ENCODE data around the gene AMER3. TPM values are rescaled to one million over a fixed set of nuclear protein-coding genes. Genes with fewer than 3 reads are reported as not detected.

AMER3 gene
- total and polyA plus RNA-seq, 2 experiments from 2014 or later = 0.26 to 1.2 TPM

- Histone ChIP-seq H3K4me1 (ENCODE audit: low read depth) (peaks cover 28% of the 10 kb centered on the region), H3K27me3 (no peaks in the 10 kb centered on the region), H3K9me3 (ENCODE audit: low read depth) (no peaks in the 10 kb centered on the region), H3K4me3 (peak overlapping the region; percentile 4), H3K36me3 (no peaks in the 10 kb centered on the region), H3K27ac (peak overlapping the region; percentile 52)
- peak in 1 of 2 donors; percentile 90 for DNase-seq (ENCODE audit: low read depth in 1 of 2, low spot score in 1 of 2)
- TF ChIP-seq, protein P1, sequence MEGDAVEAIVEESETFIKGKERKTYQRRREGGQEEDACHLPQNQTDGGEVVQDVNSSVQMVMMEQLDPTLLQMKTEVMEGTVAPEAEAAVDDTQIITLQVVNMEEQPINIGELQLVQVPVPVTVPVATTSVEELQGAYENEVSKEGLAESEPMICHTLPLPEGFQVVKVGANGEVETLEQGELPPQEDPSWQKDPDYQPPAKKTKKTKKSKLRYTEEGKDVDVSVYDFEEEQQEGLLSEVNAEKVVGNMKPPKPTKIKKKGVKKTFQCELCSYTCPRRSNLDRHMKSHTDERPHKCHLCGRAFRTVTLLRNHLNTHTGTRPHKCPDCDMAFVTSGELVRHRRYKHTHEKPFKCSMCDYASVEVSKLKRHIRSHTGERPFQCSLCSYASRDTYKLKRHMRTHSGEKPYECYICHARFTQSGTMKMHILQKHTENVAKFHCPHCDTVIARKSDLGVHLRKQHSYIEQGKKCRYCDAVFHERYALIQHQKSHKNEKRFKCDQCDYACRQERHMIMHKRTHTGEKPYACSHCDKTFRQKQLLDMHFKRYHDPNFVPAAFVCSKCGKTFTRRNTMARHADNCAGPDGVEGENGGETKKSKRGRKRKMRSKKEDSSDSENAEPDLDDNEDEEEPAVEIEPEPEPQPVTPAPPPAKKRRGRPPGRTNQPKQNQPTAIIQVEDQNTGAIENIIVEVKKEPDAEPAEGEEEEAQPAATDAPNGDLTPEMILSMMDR (IDR thresholded peaks at IDR 0.05; ENCODE audit: low read depth, low read length) = no peak
Measured at GRCh38 chr2:130744287-130745117, 10.8 kb upstream of the AMER3 start.

GRCh38 chr2:130749078-130749477 lies 6.3 kb upstream of the AMER3 start:
- TF ChIP-seq, protein P1 (IDR thresholded peaks at IDR 0.05; ENCODE audit: low read depth, low read length) = no peak
- no peak overlapping the region for H3K27ac ChIP-seq
- H3K27me3 ChIP-seq = no peaks in the 10 kb centered on the region
- H3K4me3 ChIP-seq = no peak overlapping the region
- no peak for DNase-seq (ENCODE audit: low read depth in 1 of 2, low spot score in 1 of 2)
- H3K9me3 ChIP-seq (ENCODE audit: low read depth) = no peaks in the 10 kb centered on the region
- no peaks in the 10 kb centered on the region for H3K36me3 ChIP-seq
- peaks cover 19% of the 10 kb centered on the region for H3K4me1 ChIP-seq (ENCODE audit: low read depth)

GRCh38 chr2:130749641-130750040 lies 5.7 kb upstream of the AMER3 start:
- DNase-seq (ENCODE audit: low read depth in 1 of 2, low spot score in 1 of 2) = no peak
- peaks cover 14% of the 10 kb centered on the region for H3K4me1 ChIP-seq (ENCODE audit: low read depth)
- H3K27ac ChIP-seq = no peak overlapping the region
- TF ChIP-seq, protein P1 (IDR thresholded peaks at IDR 0.05; ENCODE audit: low read depth, low read length) = no peak
- H3K27me3 ChIP-seq = no peaks in the 10 kb centered on the region
- H3K9me3 ChIP-seq (ENCODE audit: low read depth) = no peaks in the 10 kb centered on the region
- no peak overlapping the region for H3K4me3 ChIP-seq
- H3K36me3 ChIP-seq = no peaks in the 10 kb centered on the region

DNA sequence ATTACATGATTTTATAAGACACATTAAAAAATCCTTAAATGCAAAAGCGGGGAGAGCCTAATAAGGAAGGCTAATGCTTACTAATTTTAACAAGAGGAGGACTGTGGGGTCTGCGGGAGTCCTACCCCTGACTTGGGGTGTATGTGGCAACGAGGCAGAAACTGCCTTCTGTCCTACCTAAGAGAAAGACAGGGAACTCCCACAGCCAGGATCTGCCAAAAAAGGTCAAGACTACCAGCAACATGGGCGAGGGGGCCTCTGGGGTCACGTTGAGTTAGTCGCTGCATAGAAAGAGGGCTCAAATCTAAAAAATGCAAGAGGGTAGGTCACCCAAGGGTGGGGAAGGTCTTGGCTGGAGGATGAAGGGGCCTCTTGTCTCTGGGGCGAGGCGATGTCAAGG lies 529 bp upstream of the AMER3 start:
- no peaks in the 10 kb centered on the region for H3K9me3 ChIP-seq (ENCODE audit: low read depth)
- no peaks in the 10 kb centered on the region for H3K27me3 ChIP-seq
- H3K36me3 ChIP-seq = no peaks in the 10 kb centered on the region
- peak overlapping the region; percentile 73 for H3K4me3 ChIP-seq
- no peaks in the 10 kb centered on the region for H3K4me1 ChIP-seq (ENCODE audit: low read depth)
- H3K27ac ChIP-seq = no peak overlapping the region
- TF ChIP-seq, protein P1 (IDR thresholded peaks at IDR 0.05; ENCODE audit: low read depth, low read length) = no peak
- no peak for DNase-seq (ENCODE audit: low read depth in 1 of 2, low spot score in 1 of 2)

DNA sequence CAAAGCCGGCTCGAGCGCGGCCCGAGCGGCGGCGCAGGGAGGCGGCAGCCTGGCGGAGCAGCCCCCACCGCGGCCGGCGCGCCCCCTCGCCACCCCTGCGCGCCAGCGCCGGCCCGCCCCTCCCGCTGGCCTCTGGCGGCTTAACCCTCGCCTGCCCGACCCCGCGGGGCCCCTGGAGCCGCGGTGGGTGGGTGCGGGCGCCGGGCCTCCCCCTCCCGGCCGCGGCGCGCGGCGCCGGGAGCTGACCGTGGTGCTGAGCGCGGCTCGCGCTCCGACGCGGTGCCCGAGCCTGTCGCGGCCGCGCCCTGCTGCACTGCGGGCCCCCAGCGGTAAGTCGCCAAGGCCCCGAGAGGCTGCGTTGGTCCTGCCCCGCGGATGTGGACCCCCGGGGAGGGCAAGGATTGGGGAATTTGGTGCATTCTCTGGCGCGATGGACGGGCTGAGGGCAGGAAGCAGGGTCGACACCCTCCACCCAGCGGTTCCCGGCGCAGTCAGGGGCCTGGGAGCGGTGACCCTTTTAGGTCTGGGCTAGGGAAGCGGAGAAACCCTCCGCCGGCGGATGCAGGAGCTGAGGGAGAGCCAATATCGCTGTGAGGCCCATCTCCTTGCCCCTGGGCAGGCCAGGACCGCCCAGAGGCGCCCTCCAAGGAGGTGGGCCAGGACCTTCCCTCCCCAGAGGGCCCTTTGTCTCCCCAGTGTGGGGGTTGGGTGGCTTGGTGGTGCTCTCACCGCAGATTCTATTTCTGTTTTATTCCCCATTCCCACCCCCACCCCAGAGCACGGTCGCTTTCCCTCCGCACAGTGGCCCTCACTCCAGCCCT lies 923 bp downstream of the AMER3 start:
- DNase-seq (ENCODE audit: low read depth in 1 of 2, low spot score in 1 of 2) = peak; percentile 28 to 86
- no peaks in the 10 kb centered on the region for H3K27me3 ChIP-seq

More for the DNA sequence above, 923 bp downstream of the AMER3 start:
- H3K4me3 ChIP-seq = peak overlapping the region; percentile 73
- no peaks in the 10 kb centered on the region for H3K4me1 ChIP-seq (ENCODE audit: low read depth)
- H3K27ac ChIP-seq = no peak overlapping the region
- no peaks in the 10 kb centered on the region for H3K9me3 ChIP-seq (ENCODE audit: low read depth)
- TF ChIP-seq, protein P1 (IDR thresholded peaks at IDR 0.05; ENCODE audit: low read depth, low read length) = no peak
- H3K36me3 ChIP-seq = no peaks in the 10 kb centered on the region
